ENCODE data around the gene TUT7. TPM values are rescaled to one million over a fixed set of nuclear protein-coding genes. Genes with fewer than 3 reads are reported as not detected.
A peak's percentile ranks its signal among the peaks of the same experiment; 100 is the strongest.
"Not testable (repeated sequence)": the region's sequence is repeated elsewhere in the genome, so short reads cannot be mapped to it uniquely, and the experiment has no call there.

TUT7 gene, protein sequence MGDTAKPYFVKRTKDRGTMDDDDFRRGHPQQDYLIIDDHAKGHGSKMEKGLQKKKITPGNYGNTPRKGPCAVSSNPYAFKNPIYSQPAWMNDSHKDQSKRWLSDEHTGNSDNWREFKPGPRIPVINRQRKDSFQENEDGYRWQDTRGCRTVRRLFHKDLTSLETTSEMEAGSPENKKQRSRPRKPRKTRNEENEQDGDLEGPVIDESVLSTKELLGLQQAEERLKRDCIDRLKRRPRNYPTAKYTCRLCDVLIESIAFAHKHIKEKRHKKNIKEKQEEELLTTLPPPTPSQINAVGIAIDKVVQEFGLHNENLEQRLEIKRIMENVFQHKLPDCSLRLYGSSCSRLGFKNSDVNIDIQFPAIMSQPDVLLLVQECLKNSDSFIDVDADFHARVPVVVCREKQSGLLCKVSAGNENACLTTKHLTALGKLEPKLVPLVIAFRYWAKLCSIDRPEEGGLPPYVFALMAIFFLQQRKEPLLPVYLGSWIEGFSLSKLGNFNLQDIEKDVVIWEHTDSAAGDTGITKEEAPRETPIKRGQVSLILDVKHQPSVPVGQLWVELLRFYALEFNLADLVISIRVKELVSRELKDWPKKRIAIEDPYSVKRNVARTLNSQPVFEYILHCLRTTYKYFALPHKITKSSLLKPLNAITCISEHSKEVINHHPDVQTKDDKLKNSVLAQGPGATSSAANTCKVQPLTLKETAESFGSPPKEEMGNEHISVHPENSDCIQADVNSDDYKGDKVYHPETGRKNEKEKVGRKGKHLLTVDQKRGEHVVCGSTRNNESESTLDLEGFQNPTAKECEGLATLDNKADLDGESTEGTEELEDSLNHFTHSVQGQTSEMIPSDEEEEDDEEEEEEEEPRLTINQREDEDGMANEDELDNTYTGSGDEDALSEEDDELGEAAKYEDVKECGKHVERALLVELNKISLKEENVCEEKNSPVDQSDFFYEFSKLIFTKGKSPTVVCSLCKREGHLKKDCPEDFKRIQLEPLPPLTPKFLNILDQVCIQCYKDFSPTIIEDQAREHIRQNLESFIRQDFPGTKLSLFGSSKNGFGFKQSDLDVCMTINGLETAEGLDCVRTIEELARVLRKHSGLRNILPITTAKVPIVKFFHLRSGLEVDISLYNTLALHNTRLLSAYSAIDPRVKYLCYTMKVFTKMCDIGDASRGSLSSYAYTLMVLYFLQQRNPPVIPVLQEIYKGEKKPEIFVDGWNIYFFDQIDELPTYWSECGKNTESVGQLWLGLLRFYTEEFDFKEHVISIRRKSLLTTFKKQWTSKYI (N-terminal part only)
- total RNA-seq: 10 to 100 TPM; 14.3 to 33.6 (median 21.7) TPM

DNA sequence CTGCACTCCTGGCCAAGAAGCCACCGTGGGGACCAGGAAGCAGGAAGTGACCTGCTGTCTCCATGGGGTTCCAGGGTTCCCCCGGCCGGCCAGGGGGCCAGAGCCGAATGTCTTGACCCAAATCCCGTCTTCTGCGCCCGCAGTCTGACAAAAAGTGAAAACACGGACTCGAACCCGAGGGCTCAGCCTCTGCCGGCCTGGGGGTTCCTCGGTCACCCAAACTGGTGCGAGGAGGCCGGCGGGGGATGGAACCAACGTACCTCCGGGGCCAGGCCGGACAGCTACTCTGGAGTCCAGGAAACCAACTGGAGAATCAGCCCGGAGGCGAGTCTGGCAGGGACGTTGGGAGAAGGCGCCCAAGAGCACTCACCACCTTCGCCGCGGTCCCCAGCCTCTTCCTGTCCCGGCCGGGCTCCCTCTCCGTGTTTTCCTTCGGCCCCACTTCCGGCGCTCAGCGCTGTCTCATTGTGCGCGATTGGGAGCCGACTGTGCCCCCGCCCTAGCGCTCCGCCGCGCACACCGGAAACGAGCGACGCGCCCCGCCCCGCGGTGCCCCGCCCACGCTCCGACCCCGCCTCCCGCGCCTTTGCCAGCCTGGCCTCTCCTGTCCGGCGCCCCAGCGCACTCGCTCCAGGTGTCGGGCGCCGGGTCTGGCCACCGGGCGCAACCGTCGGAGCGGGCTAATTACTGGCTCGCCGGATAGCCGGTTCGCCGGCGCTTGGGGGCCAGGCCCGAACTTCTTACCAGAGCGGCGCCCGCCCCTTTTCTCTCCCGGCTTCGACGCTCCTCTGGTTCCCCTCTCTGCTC is at the start of gene TUT7:
Gene TUT7, minus strand, starts transcription at position 400 of the 807 bp plus-strand sequence. CDS start 1,211 bp downstream, outside the sequence.
- H3K27ac ChIP-seq: peak within 1 kb of the TSS; percentile 81 to 88
- in situ Hi-C loops (cut with MboI; ENCODE audit: low pct_unique_long_range_greater_than_20kb in 2 of 9, low sequenced_read_pairs in 9 of 9, unreplicated experiment in 9 of 9): no loop called here
- ATAC-seq (replicated peaks in 6 of 8): peak; percentile 87 to 97 (median 95)
- peaks cover 14 to 28% of the 10 kb centered on the region in 2 donors for H3K4me1 ChIP-seq (replicated peaks in 1 of 2)
- 0 to 20% (median 0%) methylated on average over 1 to 8 of the region's 79 CpGs; no CpG with 5 or more reads in 5 of the 10 experiments for WGBS, 10 experiments
- peak within 1 kb of the TSS; percentile 56 to 96 (median 70) for H3K4me3 ChIP-seq

DNA sequence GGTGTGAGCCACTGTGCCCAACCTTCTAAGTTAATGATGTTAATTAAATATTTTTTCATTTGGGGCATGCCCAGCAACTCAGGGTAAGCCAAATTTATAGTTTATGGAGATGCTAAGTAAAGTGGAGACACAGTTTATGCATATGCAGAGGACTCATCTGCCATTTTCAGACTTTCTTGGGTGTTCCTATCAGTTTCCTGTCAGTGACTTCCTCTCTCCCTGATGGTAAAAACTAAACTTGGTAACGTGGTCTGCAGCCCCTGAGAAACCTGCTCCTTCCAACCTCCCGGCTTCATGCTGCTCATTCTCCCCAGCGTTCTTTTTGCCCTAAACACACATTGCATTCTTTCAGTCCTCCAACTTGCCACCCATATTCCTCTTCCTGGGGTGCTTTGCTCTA is 48.4 kb upstream of the TUT7 start:
- peaks cover 3 to 5% of the 10 kb centered on the region in 2 donors for H3K4me1 ChIP-seq (replicated peaks in 1 of 2)
- in situ Hi-C loops (cut with MboI; ENCODE audit: low pct_unique_long_range_greater_than_20kb in 2 of 9, low sequenced_read_pairs in 9 of 9, unreplicated experiment in 9 of 9): no loop called here
- H3K27ac ChIP-seq: no peak overlapping the region
- WGBS, 10 experiments: 61 to 100% (median 86%) methylated on average over 1 to 3 of the region's 3 CpGs; no CpG with 5 or more reads in 3 of the 10 experiments
- no peak for ATAC-seq (replicated peaks in 6 of 8)
- no peak overlapping the region for H3K4me3 ChIP-seq

DNA sequence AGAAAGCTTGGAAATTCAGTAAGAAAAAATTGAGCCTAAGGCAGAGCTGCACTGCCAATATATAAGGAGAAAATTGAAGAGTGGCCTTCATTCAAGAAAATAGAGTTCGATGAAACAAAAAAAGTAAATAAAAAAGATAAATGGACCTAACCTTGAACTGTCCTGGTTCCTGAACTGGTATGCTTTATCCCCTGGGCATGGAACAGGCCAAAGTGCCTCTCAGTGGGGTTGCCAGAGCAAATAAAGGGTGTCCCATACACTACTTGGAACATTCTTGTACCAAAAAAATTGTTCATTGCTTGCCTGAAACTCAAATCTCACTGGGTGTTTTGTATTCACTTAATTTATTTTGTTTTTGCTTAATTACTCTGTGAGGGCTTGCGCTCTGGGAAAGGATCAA is 42.2 kb upstream of the TUT7 start:
- Histone ChIP-seq H3K27ac (no peak overlapping the region), H3K4me1 (replicated peaks in 1 of 2) (no peaks in the 10 kb centered on the region), H3K4me3 (no peak overlapping the region)
- in situ Hi-C loops (cut with MboI; ENCODE audit: low pct_unique_long_range_greater_than_20kb in 2 of 9, low sequenced_read_pairs in 9 of 9, unreplicated experiment in 9 of 9): no loop called here
- no peak for ATAC-seq (replicated peaks in 6 of 8)
- WGBS, 10 experiments: 60 to 100% (median 97%) methylated on average over 1 to 2 of the region's 2 CpGs; no CpG with 5 or more reads in 1 of the 10 experiments

DNA sequence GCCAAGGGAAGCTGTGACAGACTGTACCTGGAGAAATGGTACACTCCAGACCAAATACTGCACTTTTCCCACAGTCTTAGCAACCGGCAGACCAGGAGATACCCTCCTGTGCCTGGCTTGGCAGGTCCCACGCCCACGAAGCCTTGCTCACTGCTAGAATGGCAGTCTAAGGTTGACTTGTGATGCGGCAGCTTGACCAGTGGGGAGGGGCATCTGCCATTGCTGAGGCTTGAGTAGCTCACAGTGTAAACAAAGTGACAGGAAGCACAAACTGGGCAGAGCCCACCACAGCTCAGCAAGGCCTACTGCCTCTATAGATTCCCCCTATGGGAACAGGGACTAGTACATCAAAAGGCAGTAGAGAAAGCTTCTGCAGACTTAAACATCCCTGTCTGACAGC is 36.0 kb upstream of the TUT7 start:
- H3K4me1 ChIP-seq (replicated peaks in 1 of 2); ATAC-seq (replicated peaks in 6 of 8); H3K27ac ChIP-seq; H3K4me3 ChIP-seq; in situ Hi-C loops (cut with MboI; ENCODE audit: low pct_unique_long_range_greater_than_20kb in 2 of 9, low sequenced_read_pairs in 9 of 9, unreplicated experiment in 9 of 9): not testable (repeated sequence)
- 40 to 91% (median 72%) methylated on average over 2 to 4 of the region's 4 CpGs; no CpG with 5 or more reads in 5 of the 10 experiments for WGBS, 10 experiments

DNA sequence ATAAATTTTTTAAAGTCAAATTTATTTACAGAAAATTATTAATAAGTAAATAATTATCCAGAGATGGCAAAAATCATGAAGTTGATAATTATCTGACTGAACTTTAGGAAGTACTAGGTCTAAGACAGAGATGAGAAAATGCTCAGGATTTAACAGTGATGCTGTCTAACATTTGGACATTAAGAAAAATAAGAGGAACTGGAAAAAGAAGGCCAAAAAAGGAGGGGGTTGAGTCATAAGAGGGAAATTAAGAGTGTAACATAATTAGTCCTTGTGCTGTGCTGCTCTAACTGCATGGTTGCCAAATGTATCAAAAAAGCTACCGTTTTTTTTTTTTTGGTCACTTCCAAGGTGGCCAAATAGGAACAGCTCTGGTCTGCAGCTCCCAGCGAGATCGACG is 35.4 kb upstream of the TUT7 start:
- H3K27ac ChIP-seq: no peak overlapping the region
- 63 to 100% (median 93%) methylated on average over 1 to 4 of the region's 4 CpGs; no CpG with 5 or more reads in 2 of the 10 experiments for WGBS, 10 experiments
- H3K4me3 ChIP-seq: no peak overlapping the region
- no peaks in the 10 kb centered on the region for H3K4me1 ChIP-seq (replicated peaks in 1 of 2)
- ATAC-seq (replicated peaks in 6 of 8): no peak
- in situ Hi-C loops (cut with MboI; ENCODE audit: low pct_unique_long_range_greater_than_20kb in 2 of 9, low sequenced_read_pairs in 9 of 9, unreplicated experiment in 9 of 9): no loop called here

DNA sequence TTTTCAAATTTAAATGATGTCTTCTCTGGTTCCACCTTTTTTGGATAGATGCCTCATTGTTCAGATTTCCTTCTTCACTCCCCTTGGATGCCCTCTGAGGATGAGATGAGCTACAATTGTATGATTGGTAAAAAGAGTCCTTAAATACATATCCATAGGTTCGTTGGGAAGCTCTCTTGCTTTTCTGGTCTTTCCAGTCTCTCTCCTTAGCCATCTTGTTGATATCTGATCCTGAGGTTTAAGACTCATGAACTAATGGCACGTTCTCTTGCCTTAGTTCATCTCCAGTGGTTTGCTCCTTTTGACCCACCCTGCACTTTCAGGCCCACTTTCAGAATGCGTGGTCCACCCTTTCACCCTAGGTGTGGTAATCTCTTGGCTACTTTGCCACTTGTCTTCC is 33.2 kb upstream of the TUT7 start:
- Histone ChIP-seq H3K4me1 (replicated peaks in 1 of 2) (no peaks in the 10 kb centered on the region), H3K4me3 (no peak overlapping the region), H3K27ac (no peak overlapping the region)
- WGBS, 10 experiments: 23 to 88% (median 66%) methylated on average over 1 to 3 of the region's 3 CpGs; no CpG with 5 or more reads in 3 of the 10 experiments
- in situ Hi-C loops (cut with MboI; ENCODE audit: low pct_unique_long_range_greater_than_20kb in 2 of 9, low sequenced_read_pairs in 9 of 9, unreplicated experiment in 9 of 9): no loop called here
- ATAC-seq (replicated peaks in 6 of 8): no peak

DNA sequence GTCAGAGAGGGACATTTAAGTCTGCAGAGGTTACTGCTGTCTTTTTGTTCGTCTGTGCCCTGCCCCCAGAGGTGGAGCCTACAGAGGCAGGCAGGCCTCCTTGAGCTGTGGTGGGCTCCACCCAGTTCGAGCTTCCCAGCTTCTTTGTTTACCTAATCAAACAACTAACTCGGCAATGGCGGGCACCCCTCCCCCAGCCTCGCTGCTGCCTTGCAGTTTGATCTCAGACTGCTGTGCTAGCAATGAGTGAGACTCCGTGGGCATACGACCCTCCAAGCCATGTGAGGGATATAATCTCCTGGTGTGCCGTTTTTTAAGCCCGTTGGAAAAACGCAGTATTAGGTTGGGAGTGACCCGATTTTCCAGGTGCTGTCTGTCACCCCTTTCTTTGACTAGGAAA is 28.8 kb upstream of the TUT7 start:
- in situ Hi-C loops (cut with MboI; ENCODE audit: low pct_unique_long_range_greater_than_20kb in 2 of 9, low sequenced_read_pairs in 9 of 9, unreplicated experiment in 9 of 9); H3K27ac ChIP-seq; H3K4me1 ChIP-seq (replicated peaks in 1 of 2); H3K4me3 ChIP-seq; ATAC-seq (replicated peaks in 6 of 8): not testable (repeated sequence)
- 20 to 93% (median 78%) methylated on average over 1 to 6 of the region's 11 CpGs; no CpG with 5 or more reads in 4 of the 10 experiments for WGBS, 10 experiments

DNA sequence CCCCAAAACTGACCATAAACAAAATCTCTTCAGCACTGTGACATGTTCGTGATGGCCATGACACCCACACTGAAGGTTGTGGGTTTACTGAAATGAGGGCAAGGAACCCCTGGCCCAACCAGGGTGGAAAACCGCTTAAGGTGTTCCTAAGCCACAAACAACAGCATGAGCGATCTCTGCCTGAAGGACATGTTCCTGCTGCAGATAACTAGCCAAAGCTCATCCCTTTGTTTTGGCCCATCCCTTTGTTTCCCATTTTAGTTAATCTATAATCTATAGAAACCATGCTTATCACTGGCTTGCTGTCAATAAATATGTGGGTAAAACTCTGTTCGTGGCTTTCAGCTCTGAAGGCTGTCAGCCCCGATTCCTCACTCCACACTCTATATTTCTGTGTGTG is 21.8 kb upstream of the TUT7 start:
- in situ Hi-C loops (cut with MboI; ENCODE audit: low pct_unique_long_range_greater_than_20kb in 2 of 9, low sequenced_read_pairs in 9 of 9, unreplicated experiment in 9 of 9): no loop called here
- ATAC-seq (replicated peaks in 6 of 8): no peak

DNA sequence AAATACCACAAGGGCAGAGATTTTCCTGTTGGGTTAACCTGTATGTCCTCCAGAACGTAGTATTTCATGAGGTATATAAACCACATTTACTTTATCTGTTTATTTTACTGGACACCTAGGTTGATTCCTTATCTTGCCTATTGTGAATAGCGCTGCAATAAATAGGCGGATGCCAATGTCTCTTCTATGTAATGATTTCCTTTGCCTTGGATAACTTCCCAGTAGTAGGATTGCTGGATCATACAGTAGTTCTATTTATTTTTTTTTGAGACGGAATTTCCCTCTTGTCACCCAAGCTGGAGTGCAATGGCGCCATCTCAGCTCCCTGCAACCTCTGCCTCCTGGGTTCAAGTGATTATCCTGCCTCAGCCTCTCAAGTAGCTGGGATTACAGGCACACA is 15.6 kb upstream of the TUT7 start:
- no peak for ATAC-seq (replicated peaks in 6 of 8)
- 51 to 100% (median 90%) methylated on average over 2 to 5 of the region's 5 CpGs; no CpG with 5 or more reads in 1 of the 10 experiments for WGBS, 10 experiments
- in situ Hi-C loops (cut with MboI; ENCODE audit: low pct_unique_long_range_greater_than_20kb in 2 of 9, low sequenced_read_pairs in 9 of 9, unreplicated experiment in 9 of 9): no loop called here

More for the DNA sequence above, 21.8 kb upstream of the TUT7 start:
- Histone ChIP-seq H3K27ac (no peak overlapping the region), H3K4me1 (replicated peaks in 1 of 2) (no peaks in the 10 kb centered on the region), H3K4me3 (no peak overlapping the region)
- WGBS, 10 experiments: 40 to 97% (median 74%) methylated on average over 1 to 5 of the region's 5 CpGs; no CpG with 5 or more reads in 2 of the 10 experiments

DNA sequence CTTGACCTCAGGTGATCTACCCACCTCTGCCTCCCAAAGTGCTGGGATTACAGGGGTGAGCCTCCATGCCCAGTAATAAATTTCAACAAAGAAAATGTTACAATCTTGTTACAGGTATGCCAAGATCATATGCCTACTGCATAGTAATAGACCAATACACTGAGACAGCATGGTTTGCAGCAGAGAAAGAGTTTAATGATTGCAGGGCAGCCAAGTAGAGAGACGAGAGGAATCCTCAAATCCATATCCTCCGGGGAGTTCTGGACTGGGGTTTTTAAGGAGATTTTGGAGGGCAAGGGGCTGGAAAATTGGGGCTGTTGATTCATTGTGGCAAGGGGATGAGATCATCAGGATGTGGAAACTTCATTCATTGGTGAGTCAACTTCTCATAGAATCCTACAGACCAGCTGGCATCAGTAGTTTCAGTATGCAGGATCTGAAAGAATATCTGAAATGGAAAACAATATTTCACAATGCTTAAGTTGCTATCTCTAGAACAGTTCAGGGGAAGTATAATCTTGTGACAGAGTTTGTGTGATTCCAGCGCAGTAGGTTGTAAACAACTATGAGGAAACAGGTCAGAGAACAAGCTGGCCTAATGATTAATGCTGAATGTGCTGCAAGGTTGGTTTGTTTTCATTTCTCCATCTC is 14.8 kb upstream of the TUT7 start:
- 0 to 100% (median 81%) methylated on average over 1 to 3 of the region's 3 CpGs; no CpG with 5 or more reads in 2 of the 10 experiments for WGBS, 10 experiments
- peak in 2 of 8 experiments; percentile 38 to 84 for ATAC-seq (replicated peaks in 6 of 8)
- no peak overlapping the region for H3K27ac ChIP-seq
- H3K4me1 ChIP-seq (replicated peaks in 1 of 2): no peaks in the 10 kb centered on the region
- no peak overlapping the region for H3K4me3 ChIP-seq
- in situ Hi-C loops (cut with MboI; ENCODE audit: low pct_unique_long_range_greater_than_20kb in 2 of 9, low sequenced_read_pairs in 9 of 9, unreplicated experiment in 9 of 9): no loop called here

More for the DNA sequence above, 15.6 kb upstream of the TUT7 start:
- Histone ChIP-seq H3K4me1 (replicated peaks in 1 of 2) (no peaks in the 10 kb centered on the region), H3K4me3 (no peak overlapping the region), H3K27ac (no peak overlapping the region)

DNA sequence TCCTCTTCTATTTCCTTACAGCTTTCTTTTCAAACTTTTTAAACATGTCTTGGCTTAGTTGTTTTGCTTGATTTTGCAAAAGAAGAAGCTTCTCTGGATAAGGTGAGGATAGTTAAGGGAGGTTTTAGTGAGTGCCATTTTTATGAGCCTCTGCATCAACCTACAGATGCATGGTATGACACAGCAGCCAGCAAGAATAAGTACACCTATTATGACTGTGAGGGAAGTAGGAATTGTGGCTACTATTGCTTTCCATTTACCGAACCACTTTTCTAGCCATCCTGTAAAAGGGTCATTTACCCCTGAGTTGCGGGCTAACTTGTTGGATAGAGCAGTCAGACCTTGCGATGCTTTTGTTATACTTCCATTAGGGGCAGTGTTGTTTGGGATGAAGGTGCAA is 7.0 kb upstream of the TUT7 start:
- 87 to 100% (median 90%) methylated on average over 2 to 3 of the region's 3 CpGs; no CpG with 5 or more reads in 5 of the 10 experiments for WGBS, 10 experiments
- in situ Hi-C loops (cut with MboI; ENCODE audit: low pct_unique_long_range_greater_than_20kb in 2 of 9, low sequenced_read_pairs in 9 of 9, unreplicated experiment in 9 of 9): no loop called here
- no peak for ATAC-seq (replicated peaks in 6 of 8)
- Histone ChIP-seq H3K4me1 (replicated peaks in 1 of 2) (no peaks in the 10 kb centered on the region), H3K4me3 (no peak overlapping the region), H3K27ac (no peak overlapping the region)

Data from motor neuron (in vitro differentiated cells).